GM12874 (cell line): ENCODE results near the gene TLNRD1.

Source experiments
- TF ChIP-seq, protein P1 (sequence below): IDR thresholded peaks from 2 replicates; pipeline ENCODE4 v1.5.1; 2011; ENCODE audit warnings: low read depth, mild to moderate bottlenecking, control low read depth, low read length, moderate library complexity; ENCODE audit not compliant: insufficient read depth

The TLNRD1 gene

DNA sequence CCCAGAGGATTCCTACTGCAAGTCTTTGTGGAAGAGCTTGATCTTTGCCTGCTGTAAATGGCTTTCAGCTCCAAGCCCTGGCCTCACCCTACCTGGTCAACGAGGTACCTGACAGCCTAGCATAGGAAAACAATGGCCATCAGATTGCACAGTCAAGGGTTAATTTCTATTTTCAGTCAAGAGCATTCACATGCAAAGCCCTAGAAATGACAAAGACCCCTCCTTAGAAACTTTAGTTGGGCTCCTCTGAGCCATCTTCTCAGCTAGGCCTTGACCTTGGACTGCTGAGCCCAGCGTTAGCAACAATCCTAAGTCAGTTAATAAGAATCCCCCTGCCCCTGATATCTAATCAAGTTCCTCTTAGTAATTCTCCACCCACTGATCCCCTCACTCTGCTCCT is 29.6 kb upstream of the TLNRD1 start:
- TF ChIP-seq, protein P1, sequence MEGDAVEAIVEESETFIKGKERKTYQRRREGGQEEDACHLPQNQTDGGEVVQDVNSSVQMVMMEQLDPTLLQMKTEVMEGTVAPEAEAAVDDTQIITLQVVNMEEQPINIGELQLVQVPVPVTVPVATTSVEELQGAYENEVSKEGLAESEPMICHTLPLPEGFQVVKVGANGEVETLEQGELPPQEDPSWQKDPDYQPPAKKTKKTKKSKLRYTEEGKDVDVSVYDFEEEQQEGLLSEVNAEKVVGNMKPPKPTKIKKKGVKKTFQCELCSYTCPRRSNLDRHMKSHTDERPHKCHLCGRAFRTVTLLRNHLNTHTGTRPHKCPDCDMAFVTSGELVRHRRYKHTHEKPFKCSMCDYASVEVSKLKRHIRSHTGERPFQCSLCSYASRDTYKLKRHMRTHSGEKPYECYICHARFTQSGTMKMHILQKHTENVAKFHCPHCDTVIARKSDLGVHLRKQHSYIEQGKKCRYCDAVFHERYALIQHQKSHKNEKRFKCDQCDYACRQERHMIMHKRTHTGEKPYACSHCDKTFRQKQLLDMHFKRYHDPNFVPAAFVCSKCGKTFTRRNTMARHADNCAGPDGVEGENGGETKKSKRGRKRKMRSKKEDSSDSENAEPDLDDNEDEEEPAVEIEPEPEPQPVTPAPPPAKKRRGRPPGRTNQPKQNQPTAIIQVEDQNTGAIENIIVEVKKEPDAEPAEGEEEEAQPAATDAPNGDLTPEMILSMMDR, result no peak

DNA sequence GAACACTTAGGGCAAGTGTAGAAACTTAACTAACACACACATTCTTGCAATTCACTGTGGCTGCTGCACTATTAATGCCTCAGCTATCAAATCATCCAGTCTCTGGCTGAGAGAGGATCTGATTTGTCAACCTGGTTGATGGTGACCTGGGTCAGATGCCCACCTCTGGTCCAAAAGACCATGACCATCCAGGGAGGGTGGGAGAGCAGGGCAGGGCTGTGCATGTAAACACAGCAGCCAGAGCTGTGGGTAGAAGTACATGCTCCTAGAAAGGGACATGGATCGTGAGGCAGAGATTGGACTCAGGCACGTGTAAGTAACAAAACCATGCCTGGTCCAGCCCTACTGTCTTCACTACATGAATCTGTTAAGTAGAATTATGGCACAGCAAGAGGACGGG is 28.4 kb upstream of the TLNRD1 start:
- TF ChIP-seq, protein P1, result no peak

DNA sequence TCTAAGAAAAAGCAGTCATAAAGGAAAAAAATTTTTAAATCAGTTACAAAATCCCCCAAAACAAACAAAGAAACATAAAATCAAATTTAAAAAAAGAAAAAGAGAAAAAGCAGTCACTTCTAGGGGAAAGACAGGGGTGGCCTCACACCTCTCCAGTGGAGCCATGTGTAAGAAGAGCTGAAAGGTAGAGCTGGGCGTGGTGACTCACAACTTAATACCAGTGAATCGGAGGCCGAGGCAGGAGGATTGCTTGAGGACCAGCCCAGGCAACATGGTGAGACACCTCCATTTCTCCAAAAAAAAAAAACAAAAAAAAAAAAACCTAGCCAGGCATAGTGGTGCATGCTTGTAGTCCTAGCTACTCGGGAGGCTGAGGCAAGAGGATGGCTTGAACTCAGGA is 25.8 kb upstream of the TLNRD1 start:
- TF ChIP-seq, protein P1, result no peak

GRCh38 chr15:80976851-80977250 is 23.9 kb upstream of the TLNRD1 start:
- TF ChIP-seq, protein P1, result no peak

GRCh38 chr15:80977627-80978036 is 23.1 kb upstream of the TLNRD1 start:
- TF ChIP-seq, protein P1, result peak; percentile 49

- TF ChIP-seq, protein P1, result no peak
These were observed 21.9 kb upstream of the TLNRD1 start for GRCh38 chr15:80978685-80979329.

DNA sequence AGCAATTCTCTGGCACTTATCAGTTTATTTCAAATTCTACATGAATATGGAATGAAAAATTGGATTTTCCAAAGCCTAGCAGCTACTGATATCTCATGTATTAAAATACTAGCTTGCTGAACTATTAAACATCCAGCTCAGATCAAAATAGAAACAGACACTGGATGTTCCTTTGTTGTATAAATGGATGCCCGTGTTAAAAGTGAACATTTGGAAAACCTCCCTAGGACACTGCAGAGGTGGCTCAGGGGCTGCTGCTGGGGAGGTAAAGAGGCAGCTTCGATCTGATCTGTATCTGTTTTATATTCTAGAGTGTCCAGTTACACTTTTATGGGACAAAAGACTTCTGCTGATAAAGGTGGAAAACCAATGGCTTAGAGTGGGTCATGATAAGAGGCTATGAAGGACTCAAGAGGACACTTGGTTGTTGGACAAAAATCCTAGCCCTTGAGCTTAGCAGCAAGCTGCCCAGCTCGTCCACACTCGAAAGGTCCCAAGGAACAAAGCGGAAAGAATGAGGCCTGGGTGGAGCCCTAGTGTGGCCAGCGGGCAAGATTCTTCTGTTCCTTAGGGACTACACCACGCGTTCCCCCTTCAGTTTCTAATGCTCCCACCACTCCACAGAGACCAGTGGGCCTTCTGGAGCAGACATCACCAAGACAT is 21.1 kb upstream of the TLNRD1 start:
- TF ChIP-seq, protein P1, result no peak
